Measurements from ENCODE around the gene GLUL.
A peak's percentile ranks its signal among the peaks of the same experiment; 100 is the strongest.

The GLUL gene

GRCh38 chr1:182391362-182392049, at the start of gene GLUL:
Gene GLUL, minus strand, starts transcription at chr1:182391790. Its CDS starts 3,053 bp downstream, at chr1:182388737.
- peaks cover 35% of the 10 kb centered on the region for H3K4me1 Mint-ChIP-seq (ENCODE audit: low read depth)
- peak; percentile 69 for DNase-seq (ENCODE audit: low spot score)
- peak within 1 kb of the TSS; percentile 94 for H3K27ac Mint-ChIP-seq
- peak within 1 kb of the TSS; percentile 98 for H3K4me3 Mint-ChIP-seq
- H3K27me3 Mint-ChIP-seq (ENCODE audit: low read depth), result peaks cover 40% of the 10 kb centered on the region
- no peaks in the 10 kb centered on the region for H3K9me3 Mint-ChIP-seq
- peaks cover 38% of the 10 kb centered on the region for H3K36me3 Mint-ChIP-seq (ENCODE audit: low read depth)

- Mint-ChIP-seq H3K9me3 (peaks cover 3% of the 10 kb centered on the region), H3K27me3 (ENCODE audit: low read depth) (peaks cover 19% of the 10 kb centered on the region), H3K4me3 (no peak overlapping the region), H3K36me3 (ENCODE audit: low read depth) (no peaks in the 10 kb centered on the region), H3K27ac (no peak overlapping the region), H3K4me1 (ENCODE audit: low read depth) (no peaks in the 10 kb centered on the region)
- no peak for DNase-seq (ENCODE audit: low spot score)
Observed at GRCh38 chr1:182438326-182438725, 46.7 kb upstream of the GLUL start.

GRCh38 chr1:182433580-182433979, 42.0 kb upstream of the GLUL start:
- Mint-ChIP-seq H3K9me3 (peaks cover 3% of the 10 kb centered on the region), H3K27ac (no peak overlapping the region), H3K4me3 (no peak overlapping the region)

GRCh38 chr1:182431278-182431677, 39.7 kb upstream of the GLUL start:
- Mint-ChIP-seq H3K27ac (no peak overlapping the region), H3K4me3 (peak overlapping the region; percentile 39)

More at GRCh38 chr1:182433580-182433979, 42.0 kb upstream of the GLUL start:
- Mint-ChIP-seq H3K4me1 (ENCODE audit: low read depth) (peaks cover 16% of the 10 kb centered on the region), H3K36me3 (ENCODE audit: low read depth) (no peaks in the 10 kb centered on the region), H3K27me3 (ENCODE audit: low read depth) (peaks cover 39% of the 10 kb centered on the region)
- no peak for DNase-seq (ENCODE audit: low spot score)

GRCh38 chr1:182430263-182431068, 38.9 kb upstream of the GLUL start:
- peak overlapping the region; percentile 71 for H3K27ac Mint-ChIP-seq
- peaks cover 18% of the 10 kb centered on the region for H3K4me1 Mint-ChIP-seq (ENCODE audit: low read depth)
- no peaks in the 10 kb centered on the region for H3K36me3 Mint-ChIP-seq (ENCODE audit: low read depth)
- DNase-seq (ENCODE audit: low spot score), result peak; percentile 59
- peak overlapping the region; percentile 53 for H3K4me3 Mint-ChIP-seq
- H3K9me3 Mint-ChIP-seq, result no peaks in the 10 kb centered on the region
- H3K27me3 Mint-ChIP-seq (ENCODE audit: low read depth), result peaks cover 46% of the 10 kb centered on the region

More at GRCh38 chr1:182431278-182431677, 39.7 kb upstream of the GLUL start:
- Mint-ChIP-seq H3K9me3 (no peaks in the 10 kb centered on the region), H3K4me1 (ENCODE audit: low read depth) (peaks cover 18% of the 10 kb centered on the region), H3K36me3 (ENCODE audit: low read depth) (no peaks in the 10 kb centered on the region), H3K27me3 (ENCODE audit: low read depth) (peaks cover 43% of the 10 kb centered on the region)
- DNase-seq (ENCODE audit: low spot score), result no peak

- H3K4me3 Mint-ChIP-seq, result no peak overlapping the region
Observed at GRCh38 chr1:182428043-182428442, 36.5 kb upstream of the GLUL start.

GRCh38 chr1:182426442-182427430, 35.1 kb upstream of the GLUL start:
- no peaks in the 10 kb centered on the region for H3K9me3 Mint-ChIP-seq
- no peak overlapping the region for H3K27ac Mint-ChIP-seq
- DNase-seq (ENCODE audit: low spot score), result no peak
- H3K27me3 Mint-ChIP-seq (ENCODE audit: low read depth), result peaks cover 47% of the 10 kb centered on the region
- peaks cover 18% of the 10 kb centered on the region for H3K4me1 Mint-ChIP-seq (ENCODE audit: low read depth)
- no peak overlapping the region for H3K4me3 Mint-ChIP-seq
- no peaks in the 10 kb centered on the region for H3K36me3 Mint-ChIP-seq (ENCODE audit: low read depth)

More at GRCh38 chr1:182428043-182428442, 36.5 kb upstream of the GLUL start:
- DNase-seq (ENCODE audit: low spot score), result no peak
- H3K27ac Mint-ChIP-seq, result no peak overlapping the region
- H3K27me3 Mint-ChIP-seq (ENCODE audit: low read depth), result peaks cover 42% of the 10 kb centered on the region
- H3K4me1 Mint-ChIP-seq (ENCODE audit: low read depth), result peaks cover 18% of the 10 kb centered on the region
- no peaks in the 10 kb centered on the region for H3K36me3 Mint-ChIP-seq (ENCODE audit: low read depth)
- no peaks in the 10 kb centered on the region for H3K9me3 Mint-ChIP-seq

- H3K27me3 Mint-ChIP-seq (ENCODE audit: low read depth), result peaks cover 41% of the 10 kb centered on the region
- no peak for DNase-seq (ENCODE audit: low spot score)
- no peak overlapping the region for H3K4me3 Mint-ChIP-seq
- H3K9me3 Mint-ChIP-seq, result no peaks in the 10 kb centered on the region
- no peak overlapping the region for H3K27ac Mint-ChIP-seq
- peaks cover 2% of the 10 kb centered on the region for H3K4me1 Mint-ChIP-seq (ENCODE audit: low read depth)
- no peaks in the 10 kb centered on the region for H3K36me3 Mint-ChIP-seq (ENCODE audit: low read depth)
Observed at GRCh38 chr1:182415789-182416188, 24.2 kb upstream of the GLUL start.

GRCh38 chr1:182413969-182414368, 22.4 kb upstream of the GLUL start:
- Mint-ChIP-seq H3K36me3 (ENCODE audit: low read depth) (no peaks in the 10 kb centered on the region), H3K9me3 (no peaks in the 10 kb centered on the region), H3K4me1 (ENCODE audit: low read depth) (peaks cover 3% of the 10 kb centered on the region), H3K27me3 (ENCODE audit: low read depth) (peaks cover 34% of the 10 kb centered on the region), H3K4me3 (no peak overlapping the region), H3K27ac (no peak overlapping the region)
- DNase-seq (ENCODE audit: low spot score), result no peak

- Mint-ChIP-seq H3K4me1 (ENCODE audit: low read depth) (peaks cover 4% of the 10 kb centered on the region), H3K4me3 (no peak overlapping the region), H3K27ac (no peak overlapping the region), H3K27me3 (ENCODE audit: low read depth) (peaks cover 35% of the 10 kb centered on the region), H3K9me3 (no peaks in the 10 kb centered on the region), H3K36me3 (ENCODE audit: low read depth) (no peaks in the 10 kb centered on the region)
- no peak for DNase-seq (ENCODE audit: low spot score)
Observed at GRCh38 chr1:182413486-182413885, 21.9 kb upstream of the GLUL start.

- no peak overlapping the region for H3K27ac Mint-ChIP-seq
- DNase-seq (ENCODE audit: low spot score), result no peak
- H3K36me3 Mint-ChIP-seq (ENCODE audit: low read depth), result no peaks in the 10 kb centered on the region
- H3K4me1 Mint-ChIP-seq (ENCODE audit: low read depth), result peaks cover 2% of the 10 kb centered on the region
- H3K27me3 Mint-ChIP-seq (ENCODE audit: low read depth), result peaks cover 45% of the 10 kb centered on the region
- H3K9me3 Mint-ChIP-seq, result peaks cover under 1% of the 10 kb centered on the region
- no peak overlapping the region for H3K4me3 Mint-ChIP-seq
Observed at GRCh38 chr1:182410620-182411273, 19.2 kb upstream of the GLUL start.

- H3K27ac Mint-ChIP-seq, result no peak overlapping the region
- H3K4me3 Mint-ChIP-seq, result no peak overlapping the region
- no peaks in the 10 kb centered on the region for H3K36me3 Mint-ChIP-seq (ENCODE audit: low read depth)
- DNase-seq (ENCODE audit: low spot score), result no peak
- H3K9me3 Mint-ChIP-seq, result peaks cover 6% of the 10 kb centered on the region
- H3K4me1 Mint-ChIP-seq (ENCODE audit: low read depth), result peaks cover 2% of the 10 kb centered on the region
- peaks cover 46% of the 10 kb centered on the region for H3K27me3 Mint-ChIP-seq (ENCODE audit: low read depth)
Observed at GRCh38 chr1:182410138-182410537, 18.5 kb upstream of the GLUL start.

- Mint-ChIP-seq H3K27me3 (ENCODE audit: low read depth) (peaks cover 41% of the 10 kb centered on the region), H3K27ac (no peak overlapping the region), H3K9me3 (peaks cover 10% of the 10 kb centered on the region), H3K4me1 (ENCODE audit: low read depth) (peaks cover 2% of the 10 kb centered on the region), H3K36me3 (ENCODE audit: low read depth) (no peaks in the 10 kb centered on the region), H3K4me3 (no peak overlapping the region)
- DNase-seq (ENCODE audit: low spot score), result no peak
Observed at GRCh38 chr1:182408435-182409075, 17.0 kb upstream of the GLUL start.

Measured in T-helper 2 cell treated with Interferon-gamma antibody and Interleukin-4, amounts not matched to agents 5 μg/mL and 100 μg/mL, for 36 hours (primary cell).